Activated T-helper 1 cell treated with anti-CD3 and anti-CD28 coated beads, Interleukin-2, amount 50 U/mL, for 16 hours (primary cell): ENCODE measurements around the gene AIF1.

Experiments
- DNase-seq, 2 donors: peaks; one replicate each; pipeline ENCODE4 v3.0.0-alpha.2; 2020; ENCODE audit warnings: low read depth in 1 of 2, low spot score in 1 of 2

AIF1 gene

GRCh38 chr6:31620586-31621319 is 5.7 kb downstream of the AIF1 start, which contains the start of gene PRRC2A:
PRRC2A (plus strand) TSS chr6:31620715; CDS start chr6:31622790, 2,075 bp downstream.
- peak in 1 of 2 donors; percentile 62 for DNase-seq

- DNase-seq: no peak
Measured at GRCh38 chr6:31621320-31621939, 6.4 kb downstream of the AIF1 start.

GRCh38 chr6:31621991-31622390 is 7.0 kb downstream of the AIF1 start:
- no peak for DNase-seq

- no peak for DNase-seq
Measured at GRCh38 chr6:31622684-31623091, 7.7 kb downstream of the AIF1 start.

GRCh38 chr6:31624070-31624469 is 9.0 kb downstream of the AIF1 start:
- no peak for DNase-seq

GRCh38 chr6:31626952-31627351 is 11.9 kb downstream of the AIF1 start:
- DNase-seq: no peak

- DNase-seq: no peak
Measured at GRCh38 chr6:31627690-31628287, 12.8 kb downstream of the AIF1 start.

- no peak for DNase-seq
Measured at GRCh38 chr6:31629014-31629413, 14.0 kb downstream of the AIF1 start.

- DNase-seq: no peak
Measured at GRCh38 chr6:31630177-31630934, 15.3 kb downstream of the AIF1 start.

GRCh38 chr6:31631209-31631608 is 16.2 kb downstream of the AIF1 start:
- no peak for DNase-seq

- no peak for DNase-seq
Measured at GRCh38 chr6:31631681-31632278, 16.7 kb downstream of the AIF1 start.

GRCh38 chr6:31632279-31632946 is 17.4 kb downstream of the AIF1 start:
- no peak for DNase-seq

- DNase-seq: no peak
Measured at GRCh38 chr6:31633447-31633846, 18.4 kb downstream of the AIF1 start.

GRCh38 chr6:31634131-31634530 is 19.1 kb downstream of the AIF1 start:
- DNase-seq: no peak

GRCh38 chr6:31634969-31635575 is 20.0 kb downstream of the AIF1 start:
- DNase-seq: no peak

- DNase-seq: no peak
Measured at GRCh38 chr6:31636698-31637596, 21.9 kb downstream of the AIF1 start.

GRCh38 chr6:31639043-31639442 is 24.0 kb downstream of the AIF1 start:
- no peak for DNase-seq

- DNase-seq: no peak
Measured at GRCh38 chr6:31639449-31639861, 24.4 kb downstream of the AIF1 start.

- no peak for DNase-seq
Measured at GRCh38 chr6:31640612-31641011, 25.6 kb downstream of the AIF1 start.
